Colonic mucosa (tissue), 4 donors: ENCODE measurements around the gene SUOX. TPM values are rescaled to one million over a fixed set of nuclear protein-coding genes. Genes with fewer than 3 reads are reported as not detected.

Source experiments
- DNase-seq: peaks from one replicate; pipeline ENCODE4 v3.0.0-alpha.2; 2020
- H3K27ac ChIP-seq: fragments of 200-600 bp; one replicate; pipeline ENCODE4 v1.8.0; 2021
- H3K27me3 ChIP-seq: fragments of 200-600 bp; one replicate; pipeline ENCODE4 v1.8.0; 2021
- H3K36me3 ChIP-seq: fragments of 200-600 bp; one replicate; pipeline ENCODE4 v1.8.0; 2021
- H3K4me1 ChIP-seq: fragments of 200-600 bp; one replicate; pipeline ENCODE4 v1.8.0; 2021; ENCODE audit warnings: mild to moderate bottlenecking
- H3K4me3 ChIP-seq: fragments of 200-600 bp; one replicate; pipeline ENCODE4 v1.8.0; 2021
- H3K9ac ChIP-seq, 2 donors: one replicate each; pipeline ENCODE4 v1.7.0; 2013; ENCODE audit warnings: control low read depth in 2 of 2, low read depth in 2 of 2, low read length in 2 of 2
- H3K9me3 ChIP-seq: fragments of 200-600 bp; one replicate; pipeline ENCODE4 v1.8.0; 2021
- intact Hi-C: fragments of 100-400 bp; cut with DNase I; formaldehyde crosslinking; loops from one replicate; pipeline ENCODE4 v1.14.1; 2022
- total RNA-seq, 2 donors: library from RNA; stranded (reverse); fragmentation: NEBNext Ultra II Directional in 1 of 2; extraction: Animal tissue kit (Norgen Biotek cat#: 25700) in 1 of 2; gene quantifications; one replicate each; pipeline ENCODE4 v1.2.1, GENCODE V29; 2021
- TF ChIP-seq, protein P1 (sequence below): fragments of 200-600 bp; IDR thresholded peaks from one replicate; pipeline ENCODE4 v1.8.0; 2022; ENCODE audit warnings: antibody characterized with exemption, mild to moderate bottlenecking
- donor health status: healthy.
- donor health status: DM: no; HTN: no; CAD: no.
- donor health status: DM: no; HTN: no; CAD: no.

Gene SUOX
- total RNA-seq, 2 donors from 2014 or later, result 25.8 to 35.8 TPM

DNA sequence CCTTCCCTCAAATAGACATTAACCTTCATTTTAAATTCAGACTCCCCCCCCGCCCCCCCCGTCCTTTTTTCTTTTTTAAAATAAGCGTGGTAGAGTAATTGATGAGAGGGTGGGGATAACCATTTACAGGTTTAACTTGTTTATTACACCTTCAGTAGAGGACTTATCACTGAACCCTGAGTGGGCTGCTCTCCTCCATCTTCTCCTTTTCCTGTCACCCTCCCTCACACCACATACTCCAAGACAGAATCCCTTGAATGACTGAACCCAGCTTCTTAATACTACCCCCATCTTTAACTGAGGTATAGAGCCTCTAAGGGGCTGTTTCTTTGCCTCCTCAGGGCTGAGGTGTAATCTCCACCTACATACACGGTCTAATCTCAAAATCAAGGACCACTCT is 20.1 kb downstream of the SUOX start:
- Histone ChIP-seq H3K27ac (no peak overlapping the region), H3K36me3 (no peaks in the 10 kb centered on the region), H3K9ac (no peak overlapping the region), H3K4me1 (peaks cover 10% of the 10 kb centered on the region), H3K27me3 (no peaks in the 10 kb centered on the region), H3K4me3 (no peak overlapping the region), H3K9me3 (no peaks in the 10 kb centered on the region)
- intact Hi-C loops, result no loop called here
- DNase-seq, result no peak
- TF ChIP-seq, protein P1, sequence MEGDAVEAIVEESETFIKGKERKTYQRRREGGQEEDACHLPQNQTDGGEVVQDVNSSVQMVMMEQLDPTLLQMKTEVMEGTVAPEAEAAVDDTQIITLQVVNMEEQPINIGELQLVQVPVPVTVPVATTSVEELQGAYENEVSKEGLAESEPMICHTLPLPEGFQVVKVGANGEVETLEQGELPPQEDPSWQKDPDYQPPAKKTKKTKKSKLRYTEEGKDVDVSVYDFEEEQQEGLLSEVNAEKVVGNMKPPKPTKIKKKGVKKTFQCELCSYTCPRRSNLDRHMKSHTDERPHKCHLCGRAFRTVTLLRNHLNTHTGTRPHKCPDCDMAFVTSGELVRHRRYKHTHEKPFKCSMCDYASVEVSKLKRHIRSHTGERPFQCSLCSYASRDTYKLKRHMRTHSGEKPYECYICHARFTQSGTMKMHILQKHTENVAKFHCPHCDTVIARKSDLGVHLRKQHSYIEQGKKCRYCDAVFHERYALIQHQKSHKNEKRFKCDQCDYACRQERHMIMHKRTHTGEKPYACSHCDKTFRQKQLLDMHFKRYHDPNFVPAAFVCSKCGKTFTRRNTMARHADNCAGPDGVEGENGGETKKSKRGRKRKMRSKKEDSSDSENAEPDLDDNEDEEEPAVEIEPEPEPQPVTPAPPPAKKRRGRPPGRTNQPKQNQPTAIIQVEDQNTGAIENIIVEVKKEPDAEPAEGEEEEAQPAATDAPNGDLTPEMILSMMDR, result no peak

DNA sequence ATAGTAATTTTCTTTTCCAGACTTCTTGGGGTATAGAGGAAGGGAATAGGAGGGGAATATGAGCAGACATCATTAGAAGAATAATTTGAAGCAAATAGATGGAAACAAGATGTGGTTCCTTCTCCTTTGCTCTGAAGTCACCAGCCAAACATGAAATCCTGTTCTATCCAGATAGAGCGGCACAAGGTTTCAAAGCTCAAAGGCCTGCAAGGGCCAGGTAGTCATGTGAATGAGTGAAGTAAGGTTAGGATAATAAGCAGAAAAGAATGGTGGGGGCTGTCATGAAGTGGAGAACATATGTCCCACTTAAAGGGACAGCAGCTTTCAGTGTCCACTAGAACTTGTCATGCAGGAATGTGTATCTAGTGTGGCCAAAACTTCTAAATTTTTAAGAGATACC is 21.3 kb downstream of the SUOX start:
- Histone ChIP-seq H3K4me1 (peaks cover 10% of the 10 kb centered on the region), H3K9me3 (no peaks in the 10 kb centered on the region), H3K36me3 (no peaks in the 10 kb centered on the region), H3K9ac (no peak overlapping the region), H3K4me3 (no peak overlapping the region), H3K27me3 (no peaks in the 10 kb centered on the region), H3K27ac (no peak overlapping the region)
- TF ChIP-seq, protein P1, result no peak
- no peak for DNase-seq
- intact Hi-C loops, result no loop called here

DNA sequence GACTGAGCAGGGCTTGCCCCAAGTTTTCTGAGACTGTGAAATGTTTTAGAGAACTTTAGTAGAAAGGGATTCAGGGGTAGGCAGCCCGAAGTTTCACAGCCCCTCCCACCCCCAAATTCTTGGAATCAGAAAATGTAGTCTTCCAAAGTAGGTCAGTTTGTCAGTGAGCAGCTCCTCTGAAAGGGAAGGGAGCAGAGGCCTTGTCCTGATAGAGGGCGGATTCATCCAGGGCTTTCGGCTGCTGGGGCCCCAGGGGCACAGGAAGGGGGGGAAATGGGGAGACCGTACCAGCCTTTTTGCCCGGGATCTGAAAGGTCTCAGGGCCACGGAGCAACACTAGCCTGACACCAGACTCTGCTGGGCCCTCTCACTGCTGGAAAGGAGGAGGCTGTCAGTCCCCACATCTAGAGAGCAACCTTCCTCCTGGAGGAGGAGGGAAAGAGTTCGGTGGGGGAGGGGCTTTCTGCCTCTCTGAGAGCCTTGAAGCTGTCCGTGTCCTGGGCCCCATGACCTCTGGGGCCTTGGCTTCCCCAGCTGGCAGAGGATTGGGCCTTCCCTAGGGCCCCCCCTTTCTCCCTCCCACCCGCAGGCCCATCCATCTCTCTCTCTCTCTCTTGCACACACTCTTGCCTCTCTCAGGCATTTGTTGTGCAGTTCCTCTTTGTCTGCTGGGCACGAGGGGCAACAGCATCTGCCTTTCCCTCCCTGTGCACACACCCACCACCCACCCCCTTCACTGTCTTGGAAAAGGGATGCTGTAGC is 23.5 kb downstream of the SUOX start, which contains the start of gene IKZF4:
IKZF4 (plus strand) TSS at position 621 of the 762 bp plus-strand sequence. CDS start 451 bp downstream, outside the sequence.
- no peaks in the 10 kb centered on the region for H3K27me3 ChIP-seq
- DNase-seq, result peak; percentile 57
- H3K9me3 ChIP-seq, result no peaks in the 10 kb centered on the region

DNA sequence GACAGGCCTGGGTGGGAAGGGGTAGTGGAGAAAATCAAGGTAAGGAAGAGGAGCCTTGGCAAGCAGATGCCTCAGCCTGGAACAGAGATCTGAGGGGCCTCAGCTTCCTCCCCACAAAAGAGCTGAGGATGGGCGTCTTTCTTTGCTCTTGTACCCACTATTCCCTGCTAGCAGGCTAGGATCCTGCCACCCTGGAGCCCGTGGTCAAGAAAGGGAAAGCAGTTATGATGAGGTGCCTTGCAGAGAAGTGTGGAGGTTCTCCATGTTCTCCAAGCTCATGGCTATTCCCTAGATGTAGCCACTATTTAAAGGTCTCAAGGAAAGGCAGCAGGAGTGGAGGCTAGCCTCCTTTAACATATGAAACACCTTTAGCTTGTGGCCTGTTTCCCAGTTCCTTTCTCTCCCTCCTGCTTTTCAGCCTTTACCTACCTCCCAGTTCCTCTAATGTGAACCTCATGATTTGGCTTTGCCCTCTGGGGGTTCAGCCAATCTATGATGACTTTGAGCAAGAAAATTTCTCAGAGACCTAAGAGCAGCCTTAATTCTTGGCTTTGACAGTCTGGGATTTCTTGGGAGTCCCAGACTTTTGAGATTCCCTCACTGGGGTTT is 24.9 kb downstream of the SUOX start:
- Histone ChIP-seq H3K9ac (peak overlapping the region in 1 of 2 donors; percentile 18), H3K27ac (no peak overlapping the region), H3K4me1 (no peaks in the 10 kb centered on the region), H3K36me3 (no peaks in the 10 kb centered on the region), H3K4me3 (no peak overlapping the region), H3K9me3 (no peaks in the 10 kb centered on the region), H3K27me3 (no peaks in the 10 kb centered on the region)
- TF ChIP-seq, protein P1, result no peak
- DNase-seq, result no peak
- intact Hi-C loops, result no loop called here

More for the DNA sequence above, 23.5 kb downstream of the SUOX start, which contains the start of gene IKZF4:
- H3K4me3 ChIP-seq, result peak within 1 kb of the TSS; percentile 11
- peak within 1 kb of the TSS; percentile 44 for H3K27ac ChIP-seq
- no peaks in the 10 kb centered on the region for H3K4me1 ChIP-seq
- H3K9ac ChIP-seq, result peak within 1 kb of the TSS; percentile 35 to 44
- H3K36me3 ChIP-seq, result no peaks in the 10 kb centered on the region
- TF ChIP-seq, protein P1, result no peak
- intact Hi-C loops, result no loop called here

DNA sequence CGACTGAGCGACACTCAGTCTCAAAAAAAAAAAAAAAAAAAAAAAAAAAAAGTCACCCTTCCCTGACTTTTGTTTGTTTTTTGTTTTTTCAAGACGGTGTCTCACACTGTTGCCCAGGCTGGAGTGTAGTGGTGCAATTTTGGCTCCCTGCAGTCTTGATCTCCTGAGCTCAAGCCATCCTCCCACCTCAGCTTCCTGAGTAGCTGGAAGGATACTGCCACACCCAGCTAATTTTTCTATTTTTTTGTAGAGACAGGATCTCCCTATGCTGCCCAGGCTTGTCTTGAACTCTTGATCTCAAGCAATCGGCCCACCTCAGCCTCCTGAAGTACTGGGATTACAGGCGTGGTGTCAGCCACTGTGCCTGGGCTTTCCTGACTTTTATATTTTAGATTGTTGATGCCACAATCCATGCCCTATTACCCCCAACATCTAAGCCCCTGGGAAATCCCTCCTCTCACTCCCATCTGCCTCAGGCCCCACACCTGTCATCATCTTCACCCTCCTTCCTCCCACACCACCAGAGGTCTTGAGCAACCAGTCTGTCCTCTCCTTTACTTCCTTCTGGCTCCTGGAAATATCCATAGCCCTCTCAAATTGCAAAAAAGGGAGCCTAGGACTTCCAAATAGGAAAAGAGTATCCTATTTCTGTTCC is 31.6 kb downstream of the SUOX start:
- Histone ChIP-seq H3K4me3 (no peak overlapping the region), H3K4me1 (no peaks in the 10 kb centered on the region), H3K27me3 (no peaks in the 10 kb centered on the region), H3K27ac (no peak overlapping the region), H3K9ac (no peak overlapping the region), H3K36me3 (no peaks in the 10 kb centered on the region), H3K9me3 (no peaks in the 10 kb centered on the region)
- DNase-seq, result no peak
- TF ChIP-seq, protein P1, result no peak
- intact Hi-C loops, result no loop called here
